ENCODE results near the gene CCDC183. TPM values are rescaled to one million over a fixed set of nuclear protein-coding genes. Genes with fewer than 3 reads are reported as not detected.
"Not testable (repeated sequence)": the region's sequence is repeated elsewhere in the genome, so short reads cannot be mapped to it uniquely, and the experiment has no call there.

CCDC183 gene
- total RNA-seq, 1 donor from 2014 or later, result 0.06 TPM

GRCh38 chr9:136775191-136775590 lies 20.9 kb upstream of the CCDC183 start:
- no peak overlapping the region for H3K4me3 ChIP-seq (ENCODE audit: low read depth, low read length)
- DNase-seq (ENCODE audit: low read depth), result no peak
- TF ChIP-seq, protein P1, sequence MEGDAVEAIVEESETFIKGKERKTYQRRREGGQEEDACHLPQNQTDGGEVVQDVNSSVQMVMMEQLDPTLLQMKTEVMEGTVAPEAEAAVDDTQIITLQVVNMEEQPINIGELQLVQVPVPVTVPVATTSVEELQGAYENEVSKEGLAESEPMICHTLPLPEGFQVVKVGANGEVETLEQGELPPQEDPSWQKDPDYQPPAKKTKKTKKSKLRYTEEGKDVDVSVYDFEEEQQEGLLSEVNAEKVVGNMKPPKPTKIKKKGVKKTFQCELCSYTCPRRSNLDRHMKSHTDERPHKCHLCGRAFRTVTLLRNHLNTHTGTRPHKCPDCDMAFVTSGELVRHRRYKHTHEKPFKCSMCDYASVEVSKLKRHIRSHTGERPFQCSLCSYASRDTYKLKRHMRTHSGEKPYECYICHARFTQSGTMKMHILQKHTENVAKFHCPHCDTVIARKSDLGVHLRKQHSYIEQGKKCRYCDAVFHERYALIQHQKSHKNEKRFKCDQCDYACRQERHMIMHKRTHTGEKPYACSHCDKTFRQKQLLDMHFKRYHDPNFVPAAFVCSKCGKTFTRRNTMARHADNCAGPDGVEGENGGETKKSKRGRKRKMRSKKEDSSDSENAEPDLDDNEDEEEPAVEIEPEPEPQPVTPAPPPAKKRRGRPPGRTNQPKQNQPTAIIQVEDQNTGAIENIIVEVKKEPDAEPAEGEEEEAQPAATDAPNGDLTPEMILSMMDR (conservative IDR thresholded peaks at IDR 0.05; ENCODE audit: low read depth, low read length), result no peak

DNA sequence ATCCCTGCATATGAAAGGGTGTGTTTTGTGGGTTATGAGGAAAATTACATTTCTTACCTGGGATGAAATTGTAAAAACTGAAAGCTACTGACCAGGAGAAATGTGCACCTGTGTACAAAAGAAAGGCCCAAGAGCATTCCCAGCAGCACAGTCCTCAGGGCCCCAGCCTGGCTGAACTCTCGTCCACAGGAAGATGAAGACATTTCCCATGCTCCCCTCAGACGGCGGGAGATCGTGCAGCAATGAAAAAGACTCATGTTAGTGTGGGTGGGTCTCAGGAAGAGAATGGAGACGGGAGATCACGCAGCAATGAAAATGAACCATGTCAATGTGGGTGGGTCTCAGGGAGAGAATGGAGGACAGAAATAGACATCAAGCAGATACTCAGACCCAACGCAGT lies 19.2 kb upstream of the CCDC183 start:
- no peak for DNase-seq (ENCODE audit: low read depth)
- TF ChIP-seq, protein P1 (conservative IDR thresholded peaks at IDR 0.05; ENCODE audit: low read depth, low read length), result no peak
- no peak overlapping the region for H3K4me3 ChIP-seq (ENCODE audit: low read depth, low read length)

DNA sequence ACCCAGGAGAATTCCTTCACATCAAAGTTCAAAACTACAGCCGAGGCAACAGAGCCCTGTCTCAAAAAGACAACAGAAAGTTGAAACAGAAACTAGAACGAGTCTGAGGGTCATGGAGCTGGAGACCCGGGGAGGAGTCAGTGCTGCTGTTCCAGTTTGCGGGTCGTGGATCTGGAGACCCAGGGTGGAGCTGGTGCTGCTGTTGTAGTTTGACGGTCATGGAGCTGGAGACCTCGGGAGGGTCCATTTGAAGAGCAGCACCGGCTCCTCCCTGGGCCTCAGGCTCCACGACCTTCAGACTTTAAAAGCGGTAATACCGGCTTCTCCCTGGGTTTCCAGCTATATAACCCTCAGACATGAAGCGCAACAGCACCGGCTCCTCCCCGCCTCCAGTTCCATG lies 18.8 kb upstream of the CCDC183 start:
- no peak for DNase-seq (ENCODE audit: low read depth)
- TF ChIP-seq, protein P1 (conservative IDR thresholded peaks at IDR 0.05; ENCODE audit: low read depth, low read length), result no peak
- no peak overlapping the region for H3K4me3 ChIP-seq (ENCODE audit: low read depth, low read length)

- TF ChIP-seq, protein P1 (conservative IDR thresholded peaks at IDR 0.05; ENCODE audit: low read depth, low read length), result peak; percentile 6
- DNase-seq (ENCODE audit: low read depth), result no peak
- no peak overlapping the region for H3K4me3 ChIP-seq (ENCODE audit: low read depth, low read length)
These were observed 16.3 kb upstream of the CCDC183 start for GRCh38 chr9:136779808-136780207.

- no peak for DNase-seq (ENCODE audit: low read depth)
- H3K4me3 ChIP-seq (ENCODE audit: low read depth, low read length), result no peak overlapping the region
- TF ChIP-seq, protein P1 (conservative IDR thresholded peaks at IDR 0.05; ENCODE audit: low read depth, low read length), result no peak
These were observed 13.7 kb upstream of the CCDC183 start for GRCh38 chr9:136782452-136782851.

DNA sequence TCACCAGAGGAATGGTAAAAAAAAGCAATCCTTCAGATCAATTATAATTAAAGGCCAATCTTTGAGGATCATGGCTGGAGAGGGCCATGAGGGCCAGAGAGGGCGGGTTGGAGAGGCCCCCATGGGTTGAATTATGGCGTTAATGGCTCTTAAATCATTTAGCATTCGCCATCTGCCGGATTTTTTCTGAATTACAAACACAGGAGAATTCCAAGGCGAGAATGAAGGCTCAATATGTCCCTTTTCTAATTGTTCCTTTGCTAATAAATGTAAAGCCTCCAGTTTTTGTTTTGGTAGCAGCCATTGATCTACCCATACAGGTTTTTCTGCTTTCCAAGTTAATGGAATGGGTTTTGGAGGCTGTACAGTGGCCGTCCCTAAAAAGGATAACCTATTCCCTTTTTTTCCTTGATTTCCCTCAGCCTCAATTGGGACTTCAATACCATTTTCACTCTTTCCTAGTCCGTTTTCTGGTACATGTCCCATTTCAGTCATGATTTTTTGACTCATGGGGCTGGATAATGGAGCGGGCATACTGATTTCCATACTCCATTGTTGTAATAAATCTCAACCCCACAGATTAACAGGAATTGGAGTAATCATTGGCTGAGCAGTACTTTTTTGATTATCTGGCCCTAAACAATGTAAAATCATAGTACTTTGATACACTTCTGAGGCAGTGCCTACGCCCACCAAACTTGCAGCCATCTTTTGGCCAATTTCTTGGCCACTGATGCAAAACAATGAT lies 11.7 kb upstream of the CCDC183 start:
- no peak overlapping the region for H3K4me3 ChIP-seq (ENCODE audit: low read depth, low read length)
- TF ChIP-seq, protein P1 (conservative IDR thresholded peaks at IDR 0.05; ENCODE audit: low read depth, low read length), result peak; percentile 34
- no peak for DNase-seq (ENCODE audit: low read depth)

DNA sequence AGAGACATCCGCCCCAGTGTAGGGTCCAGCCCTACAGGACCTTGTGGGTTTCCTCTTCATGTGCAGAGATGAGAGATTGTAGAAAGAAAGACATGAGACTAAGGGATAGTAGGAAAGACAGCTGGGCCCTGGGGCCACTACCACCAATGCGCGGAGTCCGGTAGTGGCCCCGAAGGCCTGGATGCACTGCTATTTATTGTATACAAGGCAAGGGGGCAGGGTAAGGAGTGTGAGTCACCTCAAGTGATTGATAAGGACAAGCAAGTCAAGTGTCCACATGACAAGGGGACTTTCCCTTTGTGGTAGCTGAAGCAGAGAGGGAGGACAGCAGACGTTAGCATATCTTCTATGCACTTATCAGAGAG lies 11.2 kb upstream of the CCDC183 start:
- TF ChIP-seq, protein P1 (conservative IDR thresholded peaks at IDR 0.05; ENCODE audit: low read depth, low read length), result no peak
- DNase-seq (ENCODE audit: low read depth), result no peak

GRCh38 chr9:136785565-136786355 lies 10.4 kb upstream of the CCDC183 start:
- H3K4me3 ChIP-seq (ENCODE audit: low read depth, low read length); DNase-seq (ENCODE audit: low read depth): not testable (repeated sequence)

More for the DNA sequence above, 11.2 kb upstream of the CCDC183 start:
- no peak overlapping the region for H3K4me3 ChIP-seq (ENCODE audit: low read depth, low read length)
